ENCODE results near the gene ABCA8.

ABCA8 gene

GRCh38 chr17:68865584-68865983 lies 89.6 kb downstream of the ABCA8 start:
- Mint-ChIP-seq H3K4me3 (no peak overlapping the region), H3K27ac (no peak overlapping the region), H3K9me3 (no peaks in the 10 kb centered on the region), H3K36me3 (no peaks in the 10 kb centered on the region), H3K4me1 (no peaks in the 10 kb centered on the region)
- ATAC-seq (no peak), DNase-seq (ENCODE audit: low spot score in 2 of 2) (no peak)

- Mint-ChIP-seq H3K4me3 (no peak overlapping the region), H3K9me3 (no peaks in the 10 kb centered on the region), H3K36me3 (no peaks in the 10 kb centered on the region), H3K27ac (no peak overlapping the region), H3K4me1 (no peaks in the 10 kb centered on the region)
- ATAC-seq (no peak), DNase-seq (ENCODE audit: low spot score in 2 of 2) (no peak)
Observed at GRCh38 chr17:68863091-68863652, 92.0 kb downstream of the ABCA8 start.

GRCh38 chr17:68861602-68862001 lies 93.6 kb downstream of the ABCA8 start:
- no peaks in the 10 kb centered on the region for H3K36me3 Mint-ChIP-seq
- H3K27ac Mint-ChIP-seq: no peak overlapping the region
- no peak for ATAC-seq
- DNase-seq (ENCODE audit: low spot score in 2 of 2): no peak
- no peaks in the 10 kb centered on the region for H3K4me1 Mint-ChIP-seq
- no peak overlapping the region for H3K4me3 Mint-ChIP-seq
- no peaks in the 10 kb centered on the region for H3K9me3 Mint-ChIP-seq

DNA sequence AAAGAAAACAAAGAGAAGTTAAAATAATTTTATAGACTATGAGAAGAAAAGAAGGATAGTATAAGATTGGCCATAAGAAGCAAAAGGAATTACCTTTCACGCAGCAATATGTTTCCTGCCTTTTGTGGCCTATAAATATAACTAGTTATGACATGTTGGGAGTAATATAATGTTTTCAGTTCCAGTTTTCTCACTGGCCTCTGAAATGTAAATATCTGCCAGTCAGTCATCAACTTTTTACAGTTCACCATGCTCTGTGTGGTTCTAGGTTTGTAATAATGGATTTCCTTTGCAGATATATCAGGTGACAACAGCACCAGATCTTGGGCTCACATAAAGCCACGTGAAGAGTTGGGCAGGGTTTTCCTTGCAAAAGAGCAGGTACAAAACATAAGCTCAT lies 94.3 kb downstream of the ABCA8 start:
- ATAC-seq: no peak
- no peak for DNase-seq (ENCODE audit: low spot score in 2 of 2)
- no peaks in the 10 kb centered on the region for H3K36me3 Mint-ChIP-seq
- no peak overlapping the region for H3K27ac Mint-ChIP-seq
- no peak overlapping the region for H3K4me3 Mint-ChIP-seq
- H3K9me3 Mint-ChIP-seq: no peaks in the 10 kb centered on the region
- H3K4me1 Mint-ChIP-seq: no peaks in the 10 kb centered on the region

- DNase-seq (ENCODE audit: low spot score in 2 of 2) (no peak), ATAC-seq (no peak)
- H3K27ac Mint-ChIP-seq: no peak overlapping the region
- no peaks in the 10 kb centered on the region for H3K4me1 Mint-ChIP-seq
- no peaks in the 10 kb centered on the region for H3K9me3 Mint-ChIP-seq
- H3K36me3 Mint-ChIP-seq: no peaks in the 10 kb centered on the region
- no peak overlapping the region for H3K4me3 Mint-ChIP-seq
Observed at GRCh38 chr17:68854452-68854851, 100.7 kb downstream of the ABCA8 start.

GRCh38 chr17:68853439-68853838 lies 101.8 kb downstream of the ABCA8 start:
- Mint-ChIP-seq H3K27ac (no peak overlapping the region), H3K4me3 (no peak overlapping the region), H3K4me1 (no peaks in the 10 kb centered on the region), H3K9me3 (no peaks in the 10 kb centered on the region), H3K36me3 (no peaks in the 10 kb centered on the region)
- ATAC-seq (no peak), DNase-seq (ENCODE audit: low spot score in 2 of 2) (no peak)

- H3K36me3 Mint-ChIP-seq: no peaks in the 10 kb centered on the region
- H3K4me1 Mint-ChIP-seq: no peaks in the 10 kb centered on the region
- H3K9me3 Mint-ChIP-seq: no peaks in the 10 kb centered on the region
- H3K4me3 Mint-ChIP-seq: no peak overlapping the region
- H3K27ac Mint-ChIP-seq: no peak overlapping the region
- no peak for ATAC-seq
- DNase-seq (ENCODE audit: low spot score in 2 of 2): no peak
Observed at GRCh38 chr17:68853036-68853435, 102.2 kb downstream of the ABCA8 start.

- DNase-seq (ENCODE audit: low spot score in 2 of 2) (no peak), ATAC-seq (no peak)
- H3K4me3 Mint-ChIP-seq: no peak overlapping the region
- no peaks in the 10 kb centered on the region for H3K9me3 Mint-ChIP-seq
- H3K4me1 Mint-ChIP-seq: no peaks in the 10 kb centered on the region
- H3K27ac Mint-ChIP-seq: no peak overlapping the region
- H3K36me3 Mint-ChIP-seq: no peaks in the 10 kb centered on the region
Observed at GRCh38 chr17:68851890-68852289, 103.3 kb downstream of the ABCA8 start.

DNA sequence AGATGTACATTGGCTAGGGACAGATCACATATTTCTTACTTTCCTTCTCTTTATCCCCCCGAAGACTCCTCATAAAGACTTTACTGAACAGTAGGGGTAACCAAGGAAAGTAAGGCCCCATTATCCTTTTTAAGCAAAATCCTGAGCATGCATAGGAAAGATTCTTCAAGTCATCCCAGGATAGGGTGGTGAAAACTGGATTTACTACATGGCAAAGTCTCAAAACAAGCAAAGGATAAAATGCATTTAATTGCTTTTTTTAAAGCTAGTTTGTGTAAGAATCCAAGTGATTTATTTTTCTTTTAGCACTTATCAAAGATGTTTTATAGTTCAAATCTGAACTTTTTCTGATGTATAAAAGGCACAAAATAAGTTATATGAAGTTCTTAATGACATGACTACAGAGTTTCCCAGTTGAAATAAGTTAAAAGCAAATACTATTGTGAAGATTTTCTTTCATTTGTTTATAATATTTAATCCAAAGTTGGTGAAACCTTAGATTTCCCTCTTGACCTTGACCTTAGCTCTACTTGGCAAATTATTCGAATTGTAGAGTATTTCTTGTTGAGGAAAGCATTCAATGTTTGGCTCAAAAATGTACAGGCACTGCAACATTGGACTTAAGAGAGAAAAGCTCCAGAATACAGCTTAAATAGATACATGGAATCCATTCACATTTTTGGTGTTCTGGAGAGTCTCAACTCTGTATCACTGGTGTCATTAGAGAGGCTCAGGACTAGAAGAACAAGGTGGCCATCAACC lies 104.3 kb downstream of the ABCA8 start:
- Mint-ChIP-seq H3K27ac (no peak overlapping the region), H3K4me1 (no peaks in the 10 kb centered on the region), H3K36me3 (no peaks in the 10 kb centered on the region), H3K9me3 (no peaks in the 10 kb centered on the region), H3K4me3 (no peak overlapping the region)
- ATAC-seq: no peak
- no peak for DNase-seq (ENCODE audit: low spot score in 2 of 2)

- ATAC-seq: no peak
- no peaks in the 10 kb centered on the region for H3K4me1 Mint-ChIP-seq
- no peaks in the 10 kb centered on the region for H3K9me3 Mint-ChIP-seq
- no peak overlapping the region for H3K4me3 Mint-ChIP-seq
- H3K36me3 Mint-ChIP-seq: no peaks in the 10 kb centered on the region
- DNase-seq (ENCODE audit: low spot score in 2 of 2): no peak
- no peak overlapping the region for H3K27ac Mint-ChIP-seq
Observed at GRCh38 chr17:68849673-68850610, 105.2 kb downstream of the ABCA8 start.

DNA sequence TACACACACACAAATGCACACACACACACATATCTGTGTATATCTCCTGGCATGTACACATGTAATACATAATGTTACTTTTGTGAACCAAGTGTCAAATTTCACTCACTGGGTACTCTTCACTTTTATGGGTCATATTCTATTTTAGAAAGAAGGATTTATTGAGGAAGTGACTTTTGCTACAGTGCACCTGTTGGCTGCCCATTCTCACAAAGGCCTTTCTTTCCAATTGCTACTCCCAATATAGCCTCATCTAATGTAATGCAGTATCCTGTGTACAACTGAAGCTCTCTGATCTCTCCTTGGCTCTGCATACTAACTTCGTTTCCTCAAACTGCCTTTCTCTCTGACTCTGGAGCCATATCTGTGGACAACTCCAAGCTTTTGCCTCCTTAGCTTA lies 107.5 kb downstream of the ABCA8 start:
- ATAC-seq: no peak
- Mint-ChIP-seq H3K27ac (no peak overlapping the region), H3K4me1 (no peaks in the 10 kb centered on the region), H3K9me3 (no peaks in the 10 kb centered on the region), H3K4me3 (no peak overlapping the region), H3K36me3 (no peaks in the 10 kb centered on the region)
- no peak for DNase-seq (ENCODE audit: low spot score in 2 of 2)

GRCh38 chr17:68843522-68843921 lies 111.7 kb downstream of the ABCA8 start:
- DNase-seq (ENCODE audit: low spot score in 2 of 2): no peak
- Mint-ChIP-seq H3K4me1 (no peaks in the 10 kb centered on the region), H3K9me3 (no peaks in the 10 kb centered on the region), H3K4me3 (no peak overlapping the region), H3K36me3 (no peaks in the 10 kb centered on the region), H3K27ac (no peak overlapping the region)
- ATAC-seq: no peak

GRCh38 chr17:68840073-68840472 lies 115.1 kb downstream of the ABCA8 start:
- no peak overlapping the region for H3K4me3 Mint-ChIP-seq
- no peak overlapping the region for H3K27ac Mint-ChIP-seq
- DNase-seq (ENCODE audit: low spot score in 2 of 2) (no peak), ATAC-seq (no peak)
- H3K36me3 Mint-ChIP-seq: no peaks in the 10 kb centered on the region
- no peaks in the 10 kb centered on the region for H3K9me3 Mint-ChIP-seq
- no peaks in the 10 kb centered on the region for H3K4me1 Mint-ChIP-seq

DNA sequence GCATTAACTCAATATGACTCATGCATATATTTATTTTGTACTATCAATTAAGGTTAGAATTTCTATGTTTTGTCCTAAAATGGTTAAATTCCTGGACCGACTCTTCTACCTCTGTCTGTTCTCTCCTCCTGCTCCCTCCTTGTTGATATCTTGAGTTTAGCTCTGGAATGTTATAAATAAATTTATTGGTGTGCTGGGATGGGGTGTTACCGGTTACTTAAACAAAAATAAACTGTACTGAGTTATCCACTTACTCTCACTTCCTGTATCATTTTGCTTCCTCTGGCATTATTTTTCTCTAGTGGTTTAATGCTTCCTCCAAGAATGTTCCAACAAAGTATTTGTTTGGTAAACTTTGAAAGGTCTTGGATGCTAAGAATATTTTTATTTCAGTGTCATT lies 120.1 kb downstream of the ABCA8 start:
- Mint-ChIP-seq H3K4me1 (no peaks in the 10 kb centered on the region), H3K27ac (no peak overlapping the region), H3K9me3 (no peaks in the 10 kb centered on the region), H3K36me3 (no peaks in the 10 kb centered on the region), H3K4me3 (no peak overlapping the region)
- no peak for ATAC-seq
- DNase-seq (ENCODE audit: low spot score in 2 of 2): no peak

- Mint-ChIP-seq H3K27ac (no peak overlapping the region), H3K4me1 (no peaks in the 10 kb centered on the region), H3K36me3 (no peaks in the 10 kb centered on the region), H3K4me3 (no peak overlapping the region), H3K9me3 (no peaks in the 10 kb centered on the region)
- ATAC-seq: no peak
- DNase-seq (ENCODE audit: low spot score in 2 of 2): no peak
Observed at GRCh38 chr17:68834328-68834836, 120.8 kb downstream of the ABCA8 start.
